ENCODE results near the gene MAP4K4.
"Not testable (repeated sequence)": the region's sequence is repeated elsewhere in the genome, so short reads cannot be mapped to it uniquely, and the experiment has no call there.

MAP4K4 gene

GRCh38 chr2:101741775-101742520, 44.4 kb downstream of the MAP4K4 start:
- Mint-ChIP-seq H3K4me3 (peak overlapping the region; percentile 38), H3K4me1 (peaks cover 92% of the 10 kb centered on the region), H3K27ac (peak overlapping the region; percentile 89), H3K27me3 (no peaks in the 10 kb centered on the region), H3K36me3 (peaks cover 4% of the 10 kb centered on the region), H3K9me3 (no peaks in the 10 kb centered on the region)

GRCh38 chr2:101742547-101742946, 45.0 kb downstream of the MAP4K4 start:
- peaks cover 4% of the 10 kb centered on the region for H3K36me3 Mint-ChIP-seq
- no peaks in the 10 kb centered on the region for H3K27me3 Mint-ChIP-seq
- H3K27ac Mint-ChIP-seq, result peak overlapping the region; percentile 89
- H3K4me3 Mint-ChIP-seq, result peak overlapping the region; percentile 20
- H3K4me1 Mint-ChIP-seq, result peaks cover 92% of the 10 kb centered on the region
- no peaks in the 10 kb centered on the region for H3K9me3 Mint-ChIP-seq

- Mint-ChIP-seq H3K4me1 (peaks cover 92% of the 10 kb centered on the region), H3K27ac (peak overlapping the region; percentile 71), H3K36me3 (peaks cover 4% of the 10 kb centered on the region), H3K27me3 (no peaks in the 10 kb centered on the region), H3K4me3 (peak overlapping the region; percentile 28), H3K9me3 (no peaks in the 10 kb centered on the region)
These were observed 45.8 kb downstream of the MAP4K4 start for GRCh38 chr2:101743288-101743687.

GRCh38 chr2:101744832-101745231, 47.3 kb downstream of the MAP4K4 start:
- Mint-ChIP-seq H3K27ac (peak overlapping the region; percentile 86), H3K27me3 (no peaks in the 10 kb centered on the region), H3K9me3 (no peaks in the 10 kb centered on the region), H3K4me3 (peak overlapping the region; percentile 9), H3K36me3 (peaks cover 6% of the 10 kb centered on the region), H3K4me1 (peaks cover 81% of the 10 kb centered on the region)

GRCh38 chr2:101745711-101746694, 48.5 kb downstream of the MAP4K4 start:
- peaks cover 77% of the 10 kb centered on the region for H3K4me1 Mint-ChIP-seq
- H3K4me3 Mint-ChIP-seq, result peak overlapping the region; percentile 72
- H3K27me3 Mint-ChIP-seq, result no peaks in the 10 kb centered on the region
- H3K9me3 Mint-ChIP-seq, result no peaks in the 10 kb centered on the region
- H3K27ac Mint-ChIP-seq, result peak overlapping the region; percentile 85
- H3K36me3 Mint-ChIP-seq, result peaks cover 6% of the 10 kb centered on the region

GRCh38 chr2:101748000-101748399, 50.5 kb downstream of the MAP4K4 start:
- Mint-ChIP-seq H3K4me1 (peaks cover 79% of the 10 kb centered on the region), H3K27me3 (no peaks in the 10 kb centered on the region), H3K9me3 (no peaks in the 10 kb centered on the region), H3K36me3 (peaks cover 6% of the 10 kb centered on the region), H3K4me3 (no peak overlapping the region), H3K27ac (no peak overlapping the region)

- peak overlapping the region; percentile 41 for H3K27ac Mint-ChIP-seq
- not testable (repeated sequence) for H3K4me3 Mint-ChIP-seq, H3K27me3 Mint-ChIP-seq, H3K9me3 Mint-ChIP-seq, H3K36me3 Mint-ChIP-seq
- H3K4me1 Mint-ChIP-seq, result peaks cover 79% of the 10 kb centered on the region
These were observed 51.0 kb downstream of the MAP4K4 start for GRCh38 chr2:101748462-101748861.

GRCh38 chr2:101750688-101751087, 53.2 kb downstream of the MAP4K4 start:
- H3K27me3 Mint-ChIP-seq, result no peaks in the 10 kb centered on the region
- H3K36me3 Mint-ChIP-seq, result peaks cover 2% of the 10 kb centered on the region
- H3K9me3 Mint-ChIP-seq, result no peaks in the 10 kb centered on the region
- H3K4me3 Mint-ChIP-seq, result no peak overlapping the region
- H3K4me1 Mint-ChIP-seq, result peaks cover 79% of the 10 kb centered on the region
- no peak overlapping the region for H3K27ac Mint-ChIP-seq

- H3K27me3 Mint-ChIP-seq, result no peaks in the 10 kb centered on the region
- H3K27ac Mint-ChIP-seq, result peak overlapping the region; percentile 88
- no peak overlapping the region for H3K4me3 Mint-ChIP-seq
- H3K36me3 Mint-ChIP-seq, result peaks cover 2% of the 10 kb centered on the region
- peaks cover 79% of the 10 kb centered on the region for H3K4me1 Mint-ChIP-seq
- no peaks in the 10 kb centered on the region for H3K9me3 Mint-ChIP-seq
These were observed 53.8 kb downstream of the MAP4K4 start for GRCh38 chr2:101751276-101751815.

GRCh38 chr2:101751875-101752619, 54.5 kb downstream of the MAP4K4 start:
- H3K27ac Mint-ChIP-seq, result no peak overlapping the region
- H3K4me3 Mint-ChIP-seq, result peak overlapping the region; percentile 6
- H3K9me3 Mint-ChIP-seq, result no peaks in the 10 kb centered on the region
- H3K36me3 Mint-ChIP-seq, result peaks cover 2% of the 10 kb centered on the region
- peaks cover 79% of the 10 kb centered on the region for H3K4me1 Mint-ChIP-seq
- H3K27me3 Mint-ChIP-seq, result no peaks in the 10 kb centered on the region

GRCh38 chr2:101752716-101753616, 55.5 kb downstream of the MAP4K4 start:
- no peak overlapping the region for H3K4me3 Mint-ChIP-seq
- H3K36me3 Mint-ChIP-seq, result peaks cover 2% of the 10 kb centered on the region
- no peaks in the 10 kb centered on the region for H3K9me3 Mint-ChIP-seq
- H3K27ac Mint-ChIP-seq, result no peak overlapping the region
- H3K27me3 Mint-ChIP-seq, result no peaks in the 10 kb centered on the region
- H3K4me1 Mint-ChIP-seq, result peaks cover 78% of the 10 kb centered on the region

GRCh38 chr2:101753720-101754490, 56.4 kb downstream of the MAP4K4 start:
- H3K27ac Mint-ChIP-seq, result peak overlapping the region; percentile 66

GRCh38 chr2:101754618-101755017, 57.1 kb downstream of the MAP4K4 start:
- H3K27ac Mint-ChIP-seq, result peak overlapping the region; percentile 56

More at GRCh38 chr2:101753720-101754490, 56.4 kb downstream of the MAP4K4 start:
- H3K4me3 Mint-ChIP-seq, result no peak overlapping the region
- H3K36me3 Mint-ChIP-seq, result peaks cover 4% of the 10 kb centered on the region
- peaks cover 82% of the 10 kb centered on the region for H3K4me1 Mint-ChIP-seq
- H3K9me3 Mint-ChIP-seq, result no peaks in the 10 kb centered on the region
- no peaks in the 10 kb centered on the region for H3K27me3 Mint-ChIP-seq

GRCh38 chr2:101756266-101756665, 58.8 kb downstream of the MAP4K4 start:
- peaks cover 77% of the 10 kb centered on the region for H3K4me1 Mint-ChIP-seq
- H3K27me3 Mint-ChIP-seq, result no peaks in the 10 kb centered on the region
- no peak overlapping the region for H3K4me3 Mint-ChIP-seq
- H3K27ac Mint-ChIP-seq, result no peak overlapping the region
- H3K9me3 Mint-ChIP-seq, result no peaks in the 10 kb centered on the region
- peaks cover 5% of the 10 kb centered on the region for H3K36me3 Mint-ChIP-seq

More at GRCh38 chr2:101754618-101755017, 57.1 kb downstream of the MAP4K4 start:
- no peaks in the 10 kb centered on the region for H3K9me3 Mint-ChIP-seq
- H3K4me1 Mint-ChIP-seq, result peaks cover 82% of the 10 kb centered on the region
- H3K36me3 Mint-ChIP-seq, result peaks cover 4% of the 10 kb centered on the region
- H3K4me3 Mint-ChIP-seq, result no peak overlapping the region
- H3K27me3 Mint-ChIP-seq, result no peaks in the 10 kb centered on the region
